IMR-90 (cell line): ENCODE data around the gene CEP128. TPM values are rescaled to one million over a fixed set of nuclear protein-coding genes. Genes with fewer than 3 reads are reported as not detected.

Experiments used
- ATAC-seq: fragments of 200-7000 bp; cut with Tn5 transposase; 2 replicates; pipeline ENCODE4 v1.9.1; 2020; ENCODE audit warnings: low read depth, mild to moderate bottlenecking, moderate library complexity
- BruUV-seq: library from RNA; stranded (reverse); fragments of 400-500 nt; replicated peaks from 2 replicates; lab custom pipeline; 2021; lab: Mats Ljungman, UMichigan
- CTCF ChIA-PET: fragments of 300-600 bp; formaldehyde crosslinking; extraction: SDS; loops from one replicate; lab custom pipeline; 2021; ENCODE audit warnings: antibody characterized with exemption; lab: Yijun Ruan, JAX
- POLR2A ChIA-PET: fragments of 300-600 bp; sonication (Branson Sonifier 250); formaldehyde crosslinking; loops from one replicate; lab custom pipeline; 2022; ENCODE audit warnings: antibody characterized with exemption; ENCODE audit not compliant: unreplicated experiment; lab: Charles Lee
- DNase-seq: peaks from one replicate; pipeline ENCODE4 v3.0.0; 2013
- H2AFZ ChIP-seq: replicated peaks from 2 replicates; pipeline ENCODE3; 2013; ENCODE audit warnings: low read length, mild to moderate bottlenecking; ENCODE audit not compliant: poor library complexity
- H2AK5ac ChIP-seq: 2 replicates; pipeline ENCODE4 v1.6.1; 2013; ENCODE audit warnings: low read depth, low read length, inconsistent platforms
- H2AK9ac ChIP-seq: replicated peaks from 2 replicates; pipeline ENCODE3; 2013; ENCODE audit warnings: mild to moderate bottlenecking, low read depth, low read length, moderate library complexity; ENCODE audit not compliant: poor library complexity
- H2BK120ac ChIP-seq: 2 replicates; pipeline ENCODE4 v1.6.1; 2013; ENCODE audit warnings: low read depth, low read length, inconsistent platforms
- H2BK15ac ChIP-seq: 3 replicates; pipeline ENCODE4 v1.6.1; 2013; ENCODE audit warnings: low read depth, low read length, inconsistent platforms
- H2BK20ac ChIP-seq: 2 replicates; pipeline ENCODE4 v1.6.1; 2013; ENCODE audit warnings: low read depth, mild to moderate bottlenecking, inconsistent platforms, low read length, moderate library complexity
- H2BK5ac ChIP-seq: 2 replicates; pipeline ENCODE4 v1.6.1; 2013; ENCODE audit warnings: mild to moderate bottlenecking, low read depth, low read length, inconsistent platforms; ENCODE audit not compliant: poor library complexity, severe bottlenecking
- H3K14ac ChIP-seq: replicated peaks from 2 replicates; pipeline ENCODE4 v1.6.1; 2013; ENCODE audit warnings: low read depth, low read length, inconsistent platforms
- H3K18ac ChIP-seq: 2 replicates; pipeline ENCODE4 v1.6.1; 2013; ENCODE audit warnings: low read depth, low read length, control low read depth
- H3K23ac ChIP-seq: 2 replicates; pipeline ENCODE4 v1.6.1; 2013; ENCODE audit warnings: low read depth, low read length, inconsistent platforms
- H3K27ac ChIP-seq: 2 replicates; pipeline ENCODE4 v1.5.1; 2013; ENCODE audit warnings: mild to moderate bottlenecking, control low read depth, low read length; ENCODE audit not compliant: insufficient read depth
- H3K27me3 ChIP-seq: 2 replicates; pipeline ENCODE4 v1.6.1; 2013; ENCODE audit warnings: low read length; ENCODE audit not compliant: control insufficient read depth, insufficient read depth
- H3K36me3 ChIP-seq: 2 replicates; pipeline ENCODE4 v1.6.1; 2013; ENCODE audit warnings: low read length, mixed read lengths; ENCODE audit not compliant: control insufficient read depth, insufficient read depth
- H3K4ac ChIP-seq: 2 replicates; pipeline ENCODE4 v1.6.1; 2013; ENCODE audit warnings: low read depth, low read length, inconsistent platforms
- H3K4me1 ChIP-seq: 2 replicates; pipeline ENCODE4 v1.6.1; 2013; ENCODE audit warnings: low read length, mixed read lengths; ENCODE audit not compliant: control insufficient read depth, insufficient read depth
- H3K4me2 ChIP-seq: 2 replicates; pipeline ENCODE4 v1.6.1; 2013; ENCODE audit warnings: low read depth, mild to moderate bottlenecking, control low read depth, low read length, moderate library complexity
- H3K4me3 ChIP-seq: 2 replicates; pipeline ENCODE4 v1.5.1; 2013; ENCODE audit warnings: low read depth, mild to moderate bottlenecking, control low read depth, low read length, moderate library complexity; ENCODE audit not compliant: insufficient read depth
- H3K56ac ChIP-seq: 2 replicates; pipeline ENCODE4 v1.6.1; 2013; ENCODE audit warnings: low read length, inconsistent platforms; ENCODE audit not compliant: insufficient read depth; ENCODE audit errors: extremely low read depth
- H3K79me1 ChIP-seq, 2 experiments: 2 replicates each; pipeline ENCODE4 v1.6.1; 2013; ENCODE audit warnings: low read length in 2 of 2, inconsistent platforms in 1 of 2, low read depth in 1 of 2
- H3K9ac ChIP-seq: 2 replicates; pipeline ENCODE4 v1.6.1; 2013; ENCODE audit warnings: low read depth, low read length, control low read depth
- H3K9me1 ChIP-seq: 2 replicates; pipeline ENCODE4 v1.6.1; 2013; ENCODE audit warnings: low read length, inconsistent platforms; ENCODE audit not compliant: insufficient read depth
- H3K9me3 ChIP-seq: 2 replicates; pipeline ENCODE4 v1.6.1; 2013; ENCODE audit warnings: low read length; ENCODE audit not compliant: control insufficient read depth, insufficient read depth
- H4K20me1 ChIP-seq: 2 replicates; pipeline ENCODE4 v1.6.1; 2013; ENCODE audit warnings: low read length, inconsistent platforms; ENCODE audit not compliant: insufficient read depth
- H4K5ac ChIP-seq: 2 replicates; pipeline ENCODE4 v1.6.1; 2013; ENCODE audit warnings: mild to moderate bottlenecking, low read depth, low read length, control low read depth
- H4K8ac ChIP-seq, 2 experiments: 2 replicates each; pipeline ENCODE4 v1.6.1; 2013; ENCODE audit warnings: low read depth in 2 of 2, low read length in 2 of 2, control low read depth in 1 of 2, inconsistent platforms in 1 of 2
- H4K91ac ChIP-seq: 2 replicates; pipeline ENCODE4 v1.6.1; 2013; ENCODE audit warnings: low read depth, low read length, inconsistent platforms; ENCODE audit not compliant: insufficient read depth
- CEBPB ChIP-seq: IDR thresholded peaks from 2 replicates; pipeline ENCODE4 v1.6.1; 2012; ENCODE audit warnings: low read depth, low read length, improper control_type of control experiment
- FOS ChIP-seq: fragments of 150-350 bp; IDR thresholded peaks from 2 replicates; pipeline ENCODE4 v1.6.1; 2016; ENCODE audit warnings: low read depth, low read length
- MXI1 ChIP-seq: IDR thresholded peaks from 2 replicates; pipeline ENCODE4 v1.6.1; 2012; ENCODE audit warnings: low read depth, mild to moderate bottlenecking, low read length, moderate library complexity, borderline replicate concordance
- NFE2L2 ChIP-seq: fragments of 150-350 bp; IDR thresholded peaks from 2 replicates; pipeline ENCODE4 v1.6.1; 2016; ENCODE audit warnings: low read depth, mild to moderate bottlenecking, low read length
- SMC3 ChIP-seq: fragments of 150-350 bp; IDR thresholded peaks from 2 replicates; pipeline ENCODE4 v1.6.1; 2016; ENCODE audit warnings: low read depth, mild to moderate bottlenecking, antibody characterized with exemption, low read length, moderate library complexity
- USF2 ChIP-seq: fragments of 150-350 bp; IDR thresholded peaks from 2 replicates; pipeline ENCODE4 v1.6.1; 2017; ENCODE audit warnings: mild to moderate bottlenecking, antibody characterized with exemption, low read length, low read depth
- dilution Hi-C: fragments of 300-500 bp; cut with HindIII; formaldehyde crosslinking; loops from one replicate; pipeline ENCODE4 v1.14.3; 2018; ENCODE audit warnings: low sequenced_read_pairs; ENCODE audit not compliant: unreplicated experiment
- in situ Hi-C: fragments of 300-500 bp; cut with MboI; formaldehyde crosslinking; loops from 3 replicates; pipeline ENCODE4 v1.14.3; 2019; ENCODE audit warnings: low sequenced_read_pairs, inconsistent platforms, mixed read lengths
- intact Hi-C: fragments of 100-400 bp; cut with micrococcal nuclease; formaldehyde crosslinking; loops from 2 replicates; pipeline ENCODE4 v1.10.0; 2022
- polyA plus RNA-seq, 3 experiments: library from polyadenylated mRNA; depleted of rRNA; stranded (reverse); fragments of >200 nt; gene quantifications; 2 replicates each; pipeline ENCODE4 v1.2.3, GENCODE V29; 2012; ENCODE audit warnings: low replicate concordance in 1 of 3
- total RNA-seq: library from RNA; depleted of rRNA; stranded (reverse); fragments of >200 nt; gene quantifications from 2 replicates; pipeline ENCODE4 v1.2.3, GENCODE V29; 2012

The CEP128 gene
- total and polyA plus RNA-seq, 2 of the 4 experiments (the other 2 are of a cell fraction), result 1.9 to 5.7 TPM

DNA sequence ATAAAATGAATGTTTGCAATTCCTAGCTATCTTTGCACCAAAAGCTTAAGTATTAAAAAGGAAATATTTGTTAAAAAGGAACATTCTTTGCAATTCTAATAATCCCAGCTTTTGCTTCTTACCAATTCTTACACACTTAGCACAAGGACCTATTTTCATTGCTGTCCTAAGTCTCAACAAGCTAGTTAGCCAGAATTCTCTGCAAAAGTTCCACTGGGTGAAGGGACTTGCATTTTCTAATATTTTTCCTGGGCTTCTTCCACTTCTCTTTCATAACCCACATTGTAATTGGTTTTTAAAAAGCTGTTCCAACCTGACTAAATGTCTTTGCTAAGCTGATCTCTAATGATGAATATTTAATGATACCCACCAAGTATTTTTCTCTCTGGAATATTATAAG lies 422.5 kb downstream of the CEP128 start:
- Histone ChIP-seq H4K91ac (no peak overlapping the region), H3K4me1 (peaks cover 5% of the 10 kb centered on the region), H3K4me3 (no peak overlapping the region), H3K36me3 (no peaks in the 10 kb centered on the region), H2BK5ac (no peak overlapping the region), H3K56ac (no peak overlapping the region), H2BK120ac (no peak overlapping the region), H2BK20ac (no peak overlapping the region), H3K4ac (no peak overlapping the region), H3K4me2 (no peak overlapping the region), H2AK9ac (no peak overlapping the region), H3K27me3 (no peaks in the 10 kb centered on the region), H2AK5ac (no peak overlapping the region), H2AFZ (no peak overlapping the region), H3K14ac (no peak overlapping the region), H3K23ac (no peak overlapping the region), H3K18ac (no peak overlapping the region), H4K20me1 (no peaks in the 10 kb centered on the region), H2BK15ac (no peak overlapping the region), H3K9ac (no peak overlapping the region), H3K27ac (no peak overlapping the region), H3K9me3 (no peaks in the 10 kb centered on the region), H4K8ac (no peak overlapping the region), H4K5ac (no peak overlapping the region), H3K9me1 (no peaks in the 10 kb centered on the region), H3K79me1 (no peaks in the 10 kb centered on the region)
- DNase-seq (no peak), ATAC-seq (no peak)
- POLR2A ChIA-PET, result no interaction called here
- TF ChIP-seq CEBPB (no peak), FOS (no peak), SMC3 (no peak), USF2 (no peak), MXI1 (no peak), NFE2L2 (no peak)
- CTCF ChIA-PET, result no interaction called here
- in situ Hi-C loops, result no loop called here
- no TSS peak for BruUV-seq
- intact Hi-C loops, result no loop called here
- dilution Hi-C loops, result no loop called here
